ENCODE measurements around the gene PLEKHA4. TPM values are rescaled to one million over a fixed set of nuclear protein-coding genes. Genes with fewer than 3 reads are reported as not detected.
"Not testable (repeated sequence)": the region's sequence is repeated elsewhere in the genome, so short reads cannot be mapped to it uniquely, and the experiment has no call there.

Gene PLEKHA4
- total RNA-seq, 1 experiment from 2014 or later: 4.2 TPM

GRCh38 chr19:48846659-48847058 lies 21.8 kb downstream of the PLEKHA4 start:
- H3K4me3 ChIP-seq (ENCODE audit: low read depth in 2 of 2, low read length in 2 of 2); H3K4me1 ChIP-seq (ENCODE audit: control insufficient read depth, insufficient read depth, low read length); BruUV-seq (replicated peaks); DNase-seq (ENCODE audit: low read depth, low spot score); in situ Hi-C loops (cut with HindIII; ENCODE audit: low pct_unique_long_range_greater_than_20kb, low sequenced_read_pairs); ATAC-seq; H3K27ac ChIP-seq (ENCODE audit: low read length); intact Hi-C loops (cut with micrococcal nuclease; ENCODE audit: unreplicated experiment); H3K36me3 ChIP-seq (ENCODE audit: control insufficient read depth, insufficient read depth, low read length); CTCF ChIA-PET; H3K9me3 ChIP-seq (ENCODE audit: control insufficient read depth, insufficient read depth, low read depth, low read length); POLR2A ChIA-PET; H3K27me3 ChIP-seq (ENCODE audit: control insufficient read depth, insufficient read depth, low read length): not testable (repeated sequence)

- CTCF ChIA-PET: no interaction called here
- no peak for TF ChIP-seq TCF7L2 (IDR thresholded peaks at IDR 0.05; ENCODE audit: low read depth, low read length)
- TF ChIP-seq CTCF (IDR thresholded peaks at IDR 0.05): no peak
- TF ChIP-seq SIN3A (IDR thresholded peaks at IDR 0.05; ENCODE audit: borderline replicate concordance, insufficient read depth, low read depth, low read length): no peak
- TF ChIP-seq, protein P1, sequence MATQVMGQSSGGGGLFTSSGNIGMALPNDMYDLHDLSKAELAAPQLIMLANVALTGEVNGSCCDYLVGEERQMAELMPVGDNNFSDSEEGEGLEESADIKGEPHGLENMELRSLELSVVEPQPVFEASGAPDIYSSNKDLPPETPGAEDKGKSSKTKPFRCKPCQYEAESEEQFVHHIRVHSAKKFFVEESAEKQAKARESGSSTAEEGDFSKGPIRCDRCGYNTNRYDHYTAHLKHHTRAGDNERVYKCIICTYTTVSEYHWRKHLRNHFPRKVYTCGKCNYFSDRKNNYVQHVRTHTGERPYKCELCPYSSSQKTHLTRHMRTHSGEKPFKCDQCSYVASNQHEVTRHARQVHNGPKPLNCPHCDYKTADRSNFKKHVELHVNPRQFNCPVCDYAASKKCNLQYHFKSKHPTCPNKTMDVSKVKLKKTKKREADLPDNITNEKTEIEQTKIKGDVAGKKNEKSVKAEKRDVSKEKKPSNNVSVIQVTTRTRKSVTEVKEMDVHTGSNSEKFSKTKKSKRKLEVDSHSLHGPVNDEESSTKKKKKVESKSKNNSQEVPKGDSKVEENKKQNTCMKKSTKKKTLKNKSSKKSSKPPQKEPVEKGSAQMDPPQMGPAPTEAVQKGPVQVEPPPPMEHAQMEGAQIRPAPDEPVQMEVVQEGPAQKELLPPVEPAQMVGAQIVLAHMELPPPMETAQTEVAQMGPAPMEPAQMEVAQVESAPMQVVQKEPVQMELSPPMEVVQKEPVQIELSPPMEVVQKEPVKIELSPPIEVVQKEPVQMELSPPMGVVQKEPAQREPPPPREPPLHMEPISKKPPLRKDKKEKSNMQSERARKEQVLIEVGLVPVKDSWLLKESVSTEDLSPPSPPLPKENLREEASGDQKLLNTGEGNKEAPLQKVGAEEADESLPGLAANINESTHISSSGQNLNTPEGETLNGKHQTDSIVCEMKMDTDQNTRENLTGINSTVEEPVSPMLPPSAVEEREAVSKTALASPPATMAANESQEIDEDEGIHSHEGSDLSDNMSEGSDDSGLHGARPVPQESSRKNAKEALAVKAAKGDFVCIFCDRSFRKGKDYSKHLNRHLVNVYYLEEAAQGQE (IDR thresholded peaks at IDR 0.05; ENCODE audit: insufficient read depth in 1 of 2, low read depth in 2 of 2, low read length in 1 of 2): no peak
- TF ChIP-seq POLR2AphosphoS5 (IDR thresholded peaks at IDR 0.05; ENCODE audit: low read depth, low read length): no peak
- intact Hi-C loops (cut with micrococcal nuclease; ENCODE audit: unreplicated experiment): no loop called here
- Histone ChIP-seq H3K9me3 (ENCODE audit: control insufficient read depth, insufficient read depth, low read depth, low read length) (no peaks in the 10 kb centered on the region), H3K27me3 (ENCODE audit: control insufficient read depth, insufficient read depth, low read length) (no peaks in the 10 kb centered on the region), H3K4me1 (ENCODE audit: control insufficient read depth, insufficient read depth, low read length) (no peaks in the 10 kb centered on the region), H3K36me3 (ENCODE audit: control insufficient read depth, insufficient read depth, low read length) (no peaks in the 10 kb centered on the region), H3K4me3 (ENCODE audit: low read depth in 2 of 2, low read length in 2 of 2) (no peak overlapping the region), H3K27ac (ENCODE audit: low read length) (no peak overlapping the region)
- in situ Hi-C loops (cut with HindIII; ENCODE audit: low pct_unique_long_range_greater_than_20kb, low sequenced_read_pairs): no loop called here
- no TSS peak for BruUV-seq (replicated peaks)
- DNase-seq (ENCODE audit: low read depth, low spot score): no peak
- ATAC-seq: no peak
- POLR2A ChIA-PET: interaction anchor here (0.5 kb wide), 1 partner anchor 135 kb away, joined by 4 read pairs; no protein-coding TSS in a partner anchor
These were observed 23.0 kb downstream of the PLEKHA4 start for GRCh38 chr19:48845384-48845783.

DNA sequence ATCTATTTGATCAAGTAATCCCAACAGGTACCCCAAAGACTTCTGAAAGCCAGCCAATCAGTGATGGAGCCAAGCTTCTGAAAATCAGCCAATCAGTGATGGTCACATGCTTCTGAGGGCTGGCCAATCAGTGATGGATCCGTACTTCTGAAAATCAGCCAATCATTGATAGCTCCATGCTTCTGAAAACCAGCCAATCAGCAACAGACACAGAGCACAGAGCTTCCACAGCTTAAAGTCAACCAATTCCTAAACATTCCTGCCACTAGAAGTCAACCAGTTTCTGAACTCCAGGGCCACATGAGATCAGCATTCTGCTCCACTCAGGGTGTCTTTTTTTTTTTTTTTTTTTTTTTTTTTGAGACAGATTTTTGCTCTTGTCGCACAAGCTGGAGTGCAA lies 23.9 kb downstream of the PLEKHA4 start:
- no TSS peak for BruUV-seq (replicated peaks)
- no peak for DNase-seq (ENCODE audit: low read depth, low spot score)
- Histone ChIP-seq H3K36me3 (ENCODE audit: control insufficient read depth, insufficient read depth, low read length) (no peaks in the 10 kb centered on the region), H3K4me3 (ENCODE audit: low read depth in 2 of 2, low read length in 2 of 2) (no peak overlapping the region), H3K9me3 (ENCODE audit: control insufficient read depth, insufficient read depth, low read depth, low read length) (no peaks in the 10 kb centered on the region), H3K27ac (ENCODE audit: low read length) (no peak overlapping the region), H3K27me3 (ENCODE audit: control insufficient read depth, insufficient read depth, low read length) (no peaks in the 10 kb centered on the region), H3K4me1 (ENCODE audit: control insufficient read depth, insufficient read depth, low read length) (no peaks in the 10 kb centered on the region)
- in situ Hi-C loops (cut with HindIII; ENCODE audit: low pct_unique_long_range_greater_than_20kb, low sequenced_read_pairs) (no loop called here), intact Hi-C loops (cut with micrococcal nuclease; ENCODE audit: unreplicated experiment) (no loop called here)
- no peak for TF ChIP-seq POLR2AphosphoS5 (IDR thresholded peaks at IDR 0.05; ENCODE audit: low read depth, low read length)
- no peak for TF ChIP-seq TCF7L2 (IDR thresholded peaks at IDR 0.05; ENCODE audit: low read depth, low read length)
- TF ChIP-seq SIN3A (IDR thresholded peaks at IDR 0.05; ENCODE audit: borderline replicate concordance, insufficient read depth, low read depth, low read length): no peak
- TF ChIP-seq CTCF (IDR thresholded peaks at IDR 0.05): no peak
- TF ChIP-seq, protein P1 (IDR thresholded peaks at IDR 0.05; ENCODE audit: insufficient read depth in 1 of 2, low read depth in 2 of 2, low read length in 1 of 2): no peak
- ChIA-PET CTCF (interaction anchor here (0.6 to 0.7 kb wide), 2 partner anchors 13 to 126 kb away, joined by 5 to 8 read pairs; no protein-coding TSS in a partner anchor), POLR2A (no interaction called here)
- ATAC-seq: no peak
